ENCODE results near the gene CYP2W1.
A peak's percentile ranks its signal among the peaks of the same experiment; 100 is the strongest.

The CYP2W1 gene

DNA sequence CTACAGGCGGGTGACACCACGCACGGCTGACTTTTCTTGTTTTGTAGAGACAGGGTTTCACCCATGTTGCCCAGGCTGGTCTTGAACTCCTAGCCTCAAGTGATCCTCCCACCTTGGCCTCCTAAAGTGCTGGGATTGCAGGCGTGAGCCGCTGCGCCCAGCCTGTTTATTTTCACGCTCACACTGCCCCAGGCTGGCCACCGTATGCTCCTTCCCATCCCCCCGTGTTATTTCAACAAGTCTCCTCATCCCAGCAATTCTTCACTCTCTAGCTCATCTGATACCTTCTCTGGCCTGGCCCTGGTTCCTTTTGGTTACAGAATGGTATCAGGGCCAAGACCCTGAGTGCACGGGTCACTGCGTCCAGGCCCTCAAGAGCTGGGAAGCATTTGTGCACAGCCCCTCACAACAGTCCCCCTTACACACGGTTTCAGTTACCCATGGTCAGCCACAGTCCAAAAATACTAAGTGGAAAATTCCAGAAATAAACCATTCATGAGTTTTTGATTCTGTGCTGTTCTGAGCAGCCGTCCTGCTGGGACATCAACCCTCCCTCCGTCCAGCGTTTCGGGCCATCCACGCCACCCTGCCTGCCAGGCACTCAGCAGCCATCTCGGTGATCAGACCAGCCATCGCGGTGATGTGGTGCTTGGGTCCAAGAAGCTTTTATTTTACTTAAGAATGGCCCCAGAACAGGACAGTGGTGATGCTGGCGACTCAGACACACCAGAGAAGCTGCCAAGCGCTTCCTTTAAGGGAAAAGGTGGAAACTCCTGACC is 16.5 kb upstream of the CYP2W1 start:
- no peak for DNase-seq

DNA sequence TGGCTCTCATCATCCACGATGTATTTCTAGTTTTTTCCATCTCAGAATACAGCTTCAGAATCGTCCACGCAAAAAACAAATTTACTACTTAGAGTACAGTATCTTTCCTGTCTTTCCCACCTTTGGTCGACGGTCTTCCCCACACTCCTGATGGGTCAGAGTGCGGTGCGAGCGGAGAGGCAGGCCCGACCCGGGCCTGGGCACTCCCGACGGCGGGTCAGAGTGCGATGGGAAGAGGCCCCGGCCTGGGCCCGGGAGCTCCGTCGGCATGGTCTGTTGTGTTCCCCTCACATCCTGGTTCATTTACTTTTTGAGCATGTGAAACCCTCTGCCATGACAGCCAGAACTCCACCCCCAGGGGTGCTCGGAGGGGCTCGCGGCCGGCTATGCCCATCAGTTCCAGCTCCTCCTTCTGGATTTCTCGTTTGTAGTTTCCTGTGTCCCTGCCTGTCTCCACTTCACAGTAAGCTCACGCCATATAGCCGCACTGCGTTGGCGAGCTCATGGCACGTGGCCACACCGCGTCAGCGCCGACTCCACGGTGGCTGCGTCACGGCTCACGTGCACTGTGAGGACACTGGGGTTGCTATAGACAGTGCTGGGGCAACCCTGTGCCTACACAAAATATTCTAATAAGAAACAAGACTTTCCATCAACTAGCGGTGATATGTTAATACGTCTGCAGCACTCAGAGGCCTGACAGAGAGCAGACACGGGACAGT is 15.5 kb upstream of the CYP2W1 start:
- no peak for DNase-seq

DNA sequence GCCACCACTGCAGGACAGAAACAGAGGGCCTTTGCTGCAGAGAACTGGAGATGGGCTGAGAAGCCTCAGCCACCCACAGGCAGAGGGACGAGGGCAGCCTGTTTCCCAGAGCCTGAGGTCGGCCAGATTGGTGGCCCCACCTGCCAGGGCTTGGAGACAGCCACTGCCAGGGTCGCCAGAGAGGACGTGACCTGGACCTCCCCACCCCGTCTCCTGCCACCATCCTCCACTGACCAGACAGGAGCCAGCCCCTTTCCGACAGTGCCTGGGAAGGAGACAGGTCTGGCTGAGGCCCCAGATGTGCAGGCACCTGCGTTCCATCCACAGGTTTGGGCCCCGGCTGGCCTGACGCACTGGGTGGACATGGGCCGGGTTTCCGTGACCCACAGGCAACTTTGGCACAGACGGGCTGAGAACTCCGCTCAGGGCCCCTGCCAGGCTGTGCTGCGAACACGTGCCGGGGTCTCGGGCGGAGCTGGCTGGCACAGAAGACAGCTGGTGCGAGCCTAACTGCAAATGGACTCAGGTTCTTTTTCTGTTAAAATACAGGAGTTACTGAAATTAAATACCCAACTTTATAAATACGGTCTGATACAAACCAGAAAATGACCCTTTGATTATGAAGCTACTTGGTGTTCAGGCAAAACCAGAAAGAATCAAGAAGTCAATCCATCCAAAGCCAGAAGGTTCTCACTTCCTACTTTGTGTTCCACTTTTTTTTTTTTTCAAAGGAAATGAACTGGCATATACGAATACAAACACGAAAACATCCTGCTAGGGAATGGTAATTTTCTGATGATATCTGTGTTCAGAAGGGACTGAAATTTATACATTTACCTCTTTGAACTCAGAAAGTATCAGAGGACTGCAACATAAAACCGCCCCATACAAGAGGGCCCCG is 14.5 kb upstream of the CYP2W1 start:
- DNase-seq: no peak

DNA sequence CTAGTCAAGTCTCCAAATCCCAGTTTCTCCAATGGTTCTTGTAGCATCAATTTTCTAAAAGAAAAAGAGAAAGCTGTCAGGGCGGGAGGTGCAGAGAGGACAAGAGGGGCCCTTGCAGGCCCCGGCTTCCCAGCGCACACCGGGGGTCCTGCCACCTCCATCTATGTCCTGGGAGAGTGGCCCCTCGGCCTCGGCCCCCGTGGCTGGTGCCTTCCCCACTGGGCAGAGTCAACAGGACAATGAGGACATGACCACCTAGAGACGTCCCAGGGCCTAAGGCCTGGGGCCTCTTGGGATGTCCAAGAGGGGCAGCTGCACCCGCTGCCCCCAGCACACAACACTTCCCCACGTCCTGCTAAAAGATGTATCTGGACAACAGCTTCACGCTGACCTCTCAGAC is 13.6 kb upstream of the CYP2W1 start:
- DNase-seq: no peak

DNA sequence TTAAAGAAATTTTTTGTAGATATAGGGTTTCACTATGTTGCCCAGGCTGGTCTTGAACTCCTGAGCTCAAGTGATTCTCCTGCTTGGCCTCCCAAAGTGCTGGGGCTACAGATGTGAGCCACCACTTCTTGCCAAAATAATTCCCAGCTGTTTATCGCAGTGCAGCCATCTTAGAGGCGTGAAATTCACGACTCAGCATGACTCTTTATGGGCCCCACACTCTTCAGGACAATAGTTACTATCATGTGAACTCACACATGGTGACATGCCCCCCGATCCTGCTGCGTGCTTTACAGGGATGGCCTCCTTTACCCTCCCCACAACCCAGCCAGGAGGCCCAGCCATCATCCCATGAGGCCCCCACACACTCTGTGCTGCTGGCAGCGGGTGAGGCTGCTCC is 12.2 kb upstream of the CYP2W1 start:
- DNase-seq: no peak

DNA sequence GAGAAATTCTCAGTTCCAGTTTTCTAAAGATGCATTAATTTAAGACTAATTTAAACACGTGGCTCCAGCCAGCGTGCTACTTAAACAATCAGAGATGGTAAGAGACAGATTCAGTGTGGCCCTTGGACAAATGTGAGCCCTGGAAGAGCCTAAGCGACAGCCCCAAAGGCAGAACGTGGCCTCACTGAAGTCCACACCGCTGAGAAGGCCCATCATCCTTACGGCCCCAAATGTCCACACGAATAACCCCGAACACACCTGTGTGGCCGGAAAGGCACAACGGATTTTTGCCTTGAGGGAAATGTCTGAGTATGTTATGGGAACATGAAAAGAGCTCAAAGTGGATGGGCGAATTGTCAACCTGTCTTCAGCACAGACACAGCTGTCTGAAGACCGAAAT is 10.9 kb upstream of the CYP2W1 start:
- no peak for DNase-seq

DNA sequence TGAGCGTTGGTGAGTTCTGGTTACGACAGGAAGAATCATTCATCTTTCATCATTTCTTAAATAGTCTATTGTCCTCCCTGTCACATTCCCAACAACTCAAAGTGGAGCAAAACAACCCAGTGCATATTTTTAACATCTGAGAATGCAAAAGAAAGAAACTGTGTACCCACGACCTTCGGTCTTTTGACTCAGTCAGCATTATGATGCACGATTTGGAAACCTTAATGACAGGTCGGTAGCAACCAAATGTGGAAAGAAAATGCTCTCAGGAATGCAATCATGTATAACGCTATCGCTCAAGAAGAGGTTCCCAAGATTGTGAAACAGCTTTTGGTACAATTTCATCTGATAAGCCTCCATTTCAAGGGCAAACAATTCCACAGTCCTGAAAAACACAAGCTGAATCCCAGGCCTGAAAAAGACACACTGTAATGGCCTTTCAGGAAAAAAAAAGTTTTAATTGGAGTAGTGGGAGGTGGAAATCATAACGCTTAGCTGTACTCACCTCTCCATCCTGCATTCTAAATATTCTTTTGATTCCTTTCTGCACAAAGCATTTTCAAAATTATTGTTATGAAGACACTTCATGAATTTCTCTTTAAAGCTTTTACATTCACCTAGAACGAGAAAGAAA is 10.2 kb upstream of the CYP2W1 start:
- DNase-seq: no peak

DNA sequence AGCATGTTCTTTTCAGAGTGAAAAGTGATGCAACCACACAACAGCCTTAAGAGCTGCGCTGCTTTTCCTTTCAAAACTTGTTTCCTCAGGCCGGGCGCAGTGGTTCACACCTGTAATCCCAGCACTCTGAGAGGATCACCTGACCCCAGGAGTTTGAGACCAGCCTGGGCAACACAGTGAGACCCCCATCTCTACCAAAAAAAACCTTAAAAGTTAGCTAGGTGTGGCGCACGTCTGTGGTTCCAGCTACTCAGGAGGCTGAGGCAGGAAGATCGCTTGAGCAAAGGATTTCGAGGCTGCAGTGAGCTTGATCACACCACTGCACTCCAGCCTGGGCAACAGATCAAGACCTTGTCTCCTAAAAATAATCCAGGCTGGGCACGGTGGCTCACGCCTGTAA is 9.7 kb upstream of the CYP2W1 start:
- DNase-seq: no peak

DNA sequence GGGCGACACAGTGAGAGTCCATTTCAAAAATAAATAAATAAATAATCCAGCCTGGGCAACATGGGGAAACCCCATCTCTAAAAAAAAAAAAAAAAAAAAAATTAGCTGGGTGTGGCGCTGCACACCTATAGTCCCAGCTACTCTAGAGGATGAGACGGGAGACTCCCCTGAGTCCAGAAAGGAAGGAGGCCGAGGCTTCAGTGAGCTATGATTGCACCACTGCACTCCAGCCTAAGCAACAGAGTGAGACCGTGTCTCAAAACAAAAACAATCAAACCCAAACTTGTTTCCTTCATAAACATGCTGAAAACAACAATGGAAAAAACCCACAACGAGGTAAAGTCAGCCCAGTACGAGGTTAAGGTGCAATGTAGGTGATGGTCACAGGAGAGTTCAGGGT is 8.8 kb upstream of the CYP2W1 start:
- no peak for DNase-seq

DNA sequence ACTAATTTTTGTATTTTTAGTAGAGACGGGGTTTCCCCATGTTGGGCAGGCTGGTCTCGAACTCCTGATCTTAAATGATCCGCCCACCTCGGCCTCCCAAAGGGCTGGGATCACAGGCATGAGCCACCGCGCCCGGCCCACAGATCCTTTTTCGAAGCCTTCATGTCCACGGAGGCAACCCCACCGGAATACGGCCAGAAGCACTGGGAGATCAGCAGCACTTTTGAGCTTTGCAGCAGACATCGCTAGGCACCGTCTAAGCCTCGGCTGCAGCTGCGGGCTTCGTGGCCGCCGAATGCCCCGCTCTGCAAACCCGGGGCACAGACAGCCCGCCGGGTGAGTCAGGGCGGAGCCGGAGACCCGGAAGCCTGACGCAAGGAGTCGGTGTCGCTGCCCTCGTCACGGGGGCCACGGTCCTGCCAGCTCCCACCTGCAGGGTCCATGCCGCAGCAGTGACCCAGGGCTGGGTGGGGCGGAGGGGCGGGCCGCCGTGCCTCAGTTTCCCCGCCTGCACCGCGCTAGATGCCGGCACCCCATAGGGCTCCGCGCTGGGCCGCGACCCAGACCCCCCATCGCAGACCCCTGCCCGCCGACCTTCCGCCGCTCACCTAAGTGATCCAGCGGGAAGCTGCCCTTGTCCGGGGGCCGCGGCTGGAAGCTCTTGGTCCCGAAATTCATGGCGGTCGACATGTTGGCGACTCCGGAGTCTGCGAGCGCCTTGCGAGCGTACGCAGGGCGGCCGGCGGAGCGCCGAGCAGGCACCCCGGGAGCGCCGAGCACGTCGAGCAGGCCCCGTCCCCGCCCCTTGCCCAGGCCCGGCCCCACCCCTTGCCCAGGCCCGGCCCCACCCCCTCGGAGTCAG is 7.9 kb upstream of the CYP2W1 start, which contains the start of gene COX19:
TSS of gene COX19 (minus strand) at position 730 of the 862 bp plus-strand sequence. CDS start at position 690, 40 bp downstream.
- peak; percentile 84 for DNase-seq

DNA sequence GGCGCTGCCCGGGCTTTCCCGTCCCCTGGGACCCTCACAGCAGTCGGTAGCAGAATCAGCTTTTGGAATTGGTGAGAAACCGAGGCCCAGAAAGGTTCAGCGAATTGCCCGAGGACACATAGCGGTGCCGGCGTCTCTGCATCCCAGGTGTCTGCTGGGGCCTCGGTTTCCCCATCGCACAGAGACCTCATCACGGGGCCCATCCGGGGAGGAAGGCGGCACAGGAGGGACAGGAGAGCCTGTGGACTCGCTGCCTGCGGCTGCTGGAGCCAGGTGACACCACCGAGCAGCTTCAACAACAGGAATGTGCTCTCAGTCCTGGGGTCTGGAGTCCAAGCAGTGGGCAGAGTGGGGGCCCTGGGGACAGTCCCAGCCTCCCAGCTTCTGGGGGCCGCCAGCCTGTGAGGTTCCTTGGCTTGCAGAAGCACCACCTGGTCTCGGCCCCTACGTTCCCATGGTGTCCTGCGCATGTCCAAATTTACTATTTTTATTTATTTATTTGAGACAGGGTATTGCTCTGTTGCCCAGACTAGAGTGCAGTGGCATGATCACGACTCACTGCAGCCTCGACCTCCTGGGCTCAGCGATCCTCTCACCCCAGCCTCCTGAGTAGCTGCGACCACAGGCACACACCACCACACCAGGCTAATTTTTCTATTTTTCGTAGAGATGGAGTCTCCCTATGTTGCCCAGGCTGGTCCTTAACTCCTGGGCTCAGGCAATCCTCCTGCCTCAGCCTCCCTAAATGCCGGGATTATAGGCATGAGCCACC is 7.1 kb upstream of the CYP2W1 start:
- no peak for DNase-seq

DNA sequence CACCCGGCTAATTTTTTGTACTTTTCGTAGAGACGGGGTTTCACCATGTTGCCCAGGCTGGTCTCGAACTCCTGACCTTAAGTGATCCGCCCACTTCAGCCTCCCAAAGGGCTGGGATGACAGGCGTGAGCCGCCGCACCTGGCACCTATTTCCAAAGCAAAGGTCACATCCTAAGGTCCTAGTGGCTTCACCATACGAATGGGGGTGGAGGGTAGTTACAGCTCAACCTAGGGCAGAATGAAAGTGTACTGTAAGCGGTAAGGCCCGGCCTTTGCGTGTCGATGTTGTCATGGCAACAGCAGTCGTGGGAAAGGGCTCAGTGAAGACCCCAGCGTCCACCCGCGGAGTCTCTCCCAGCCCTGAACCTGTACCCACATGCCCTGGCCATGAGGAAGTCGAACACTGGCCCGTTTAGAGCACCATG is 6.1 kb upstream of the CYP2W1 start:
- no peak for DNase-seq

DNA sequence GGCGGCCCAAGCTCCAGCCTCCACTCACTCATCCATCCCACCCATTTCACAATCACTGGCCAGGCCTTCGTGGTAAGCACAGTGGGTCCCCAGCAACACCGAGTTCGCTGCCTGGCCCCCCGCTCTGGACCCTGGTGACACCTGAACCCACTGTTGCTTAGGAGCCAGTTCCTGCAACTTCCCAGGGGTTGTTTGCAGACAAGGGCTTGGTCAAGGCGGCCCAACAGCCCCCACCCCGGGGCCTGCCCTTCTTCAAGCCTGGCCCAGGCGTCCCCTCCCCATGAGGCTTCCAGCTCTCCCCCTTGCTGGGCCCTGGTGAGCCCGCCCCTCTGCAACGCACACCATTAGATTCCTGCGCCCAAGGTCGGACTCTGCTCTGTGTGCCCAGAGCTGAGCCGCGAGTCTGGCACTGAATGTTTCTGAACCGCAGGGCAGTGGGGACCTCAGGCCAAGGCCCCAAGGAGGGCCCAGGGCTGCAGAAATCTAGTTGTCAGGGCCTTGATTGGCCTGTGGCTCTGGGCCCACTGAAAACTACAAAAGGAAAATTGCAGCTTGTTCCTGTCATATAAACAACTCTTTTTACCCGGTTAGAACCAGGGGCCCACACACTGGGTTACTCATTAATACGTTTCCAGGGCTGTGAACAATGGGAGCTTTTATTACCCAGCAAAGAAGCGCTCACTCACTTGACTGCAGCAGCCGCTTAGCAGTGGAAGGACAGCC is 5.5 kb upstream of the CYP2W1 start:
- DNase-seq: no peak

DNA sequence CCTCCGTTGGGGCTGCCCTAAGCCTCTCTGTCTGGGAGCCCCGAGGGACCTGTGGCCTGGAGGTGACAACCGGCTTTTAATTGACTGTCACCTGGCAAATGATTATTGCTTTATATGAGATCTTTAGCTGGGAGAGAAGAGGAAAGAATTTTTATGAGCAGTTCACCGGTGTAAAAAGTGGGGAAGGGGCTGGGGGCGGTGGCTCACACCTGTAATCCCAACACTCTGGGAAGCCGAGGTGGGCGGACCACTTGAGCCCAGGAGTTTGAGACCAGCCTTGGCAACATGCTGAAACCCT is 5.0 kb upstream of the CYP2W1 start:
- DNase-seq: no peak

DNA sequence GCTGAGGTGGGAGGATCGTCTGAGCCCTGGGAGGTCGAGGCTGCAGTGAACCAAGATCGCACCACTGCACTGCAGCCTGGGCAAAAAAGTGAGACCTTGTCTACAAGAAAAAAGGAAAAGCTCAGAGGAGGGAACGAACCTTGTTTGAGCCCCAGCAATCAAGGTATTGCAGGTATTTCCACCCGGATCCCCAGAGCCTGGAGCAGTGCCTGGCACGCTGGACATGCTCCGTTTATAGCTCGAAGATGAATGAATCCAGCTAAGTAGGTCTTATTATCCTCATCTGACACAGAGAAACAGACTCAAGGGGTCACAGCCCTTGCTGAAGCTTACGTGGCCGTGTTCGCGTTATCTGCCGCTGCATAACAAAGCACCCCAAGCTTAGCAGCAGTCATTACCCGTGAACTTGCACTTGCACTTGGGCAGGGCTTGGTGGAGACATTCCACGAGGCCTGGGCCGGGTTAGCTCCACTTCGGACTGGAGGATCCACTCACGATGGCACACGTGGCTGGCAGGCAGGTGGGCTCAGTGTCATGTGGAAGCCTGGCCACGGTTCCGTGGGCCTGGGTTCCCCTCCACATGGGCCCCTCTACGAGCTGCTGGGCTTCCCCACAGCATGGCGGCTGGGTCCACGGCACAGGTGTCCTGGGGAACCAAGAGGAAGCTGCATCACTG is 4.4 kb upstream of the CYP2W1 start:
- DNase-seq: no peak

DNA sequence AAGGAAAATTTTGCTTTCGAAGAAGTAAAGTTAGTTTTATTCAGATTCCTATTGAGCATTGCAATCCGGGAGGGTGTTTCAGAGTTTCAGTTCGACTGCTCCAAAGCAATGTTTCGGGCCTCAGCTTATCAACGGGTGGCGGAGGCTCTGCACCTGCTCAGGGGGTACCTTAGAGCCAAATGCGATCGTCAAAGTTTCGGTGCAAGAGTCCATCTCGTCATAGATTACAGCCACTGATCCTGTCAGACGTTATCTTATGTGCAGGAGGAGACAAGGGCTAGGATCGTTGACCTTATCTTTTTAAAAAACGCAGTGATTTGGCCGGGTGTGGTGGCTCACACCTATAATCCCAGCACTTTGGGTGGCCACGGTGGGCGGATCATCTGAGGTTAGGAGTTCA is 3.8 kb upstream of the CYP2W1 start:
- DNase-seq: no peak

DNA sequence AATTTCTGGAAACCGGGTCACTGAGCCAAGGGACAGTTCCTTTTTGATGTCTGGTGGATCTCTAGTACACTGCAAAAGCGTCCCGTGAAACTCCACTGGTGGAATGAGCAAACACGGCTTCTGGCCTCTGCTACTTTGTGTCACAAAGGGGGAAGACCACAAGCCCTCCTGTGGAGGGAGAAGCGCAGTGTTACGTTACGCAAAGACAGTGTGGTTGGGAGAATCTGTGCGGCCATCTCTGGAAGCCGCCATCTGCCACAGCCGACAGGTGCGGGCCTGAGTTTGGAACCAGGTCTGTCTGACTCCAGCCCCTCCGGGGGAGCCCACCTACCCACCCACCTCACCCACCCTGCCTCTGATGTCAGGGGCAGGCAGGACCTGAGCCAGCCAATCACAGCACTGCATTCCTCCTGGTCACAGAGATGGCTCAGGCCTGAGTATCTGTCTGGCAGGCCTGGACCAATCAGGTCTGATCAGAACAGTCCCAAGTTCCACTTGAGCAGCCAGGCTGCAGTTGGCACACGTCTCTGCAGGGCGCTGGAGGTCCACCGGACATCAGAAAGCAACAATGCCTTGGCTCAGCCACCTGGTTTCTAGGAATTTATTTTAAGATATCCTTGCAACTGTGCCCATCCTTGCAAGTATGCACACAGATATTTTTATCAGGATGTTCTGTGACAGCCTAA is 3.0 kb upstream of the CYP2W1 start:
- DNase-seq: no peak

DNA sequence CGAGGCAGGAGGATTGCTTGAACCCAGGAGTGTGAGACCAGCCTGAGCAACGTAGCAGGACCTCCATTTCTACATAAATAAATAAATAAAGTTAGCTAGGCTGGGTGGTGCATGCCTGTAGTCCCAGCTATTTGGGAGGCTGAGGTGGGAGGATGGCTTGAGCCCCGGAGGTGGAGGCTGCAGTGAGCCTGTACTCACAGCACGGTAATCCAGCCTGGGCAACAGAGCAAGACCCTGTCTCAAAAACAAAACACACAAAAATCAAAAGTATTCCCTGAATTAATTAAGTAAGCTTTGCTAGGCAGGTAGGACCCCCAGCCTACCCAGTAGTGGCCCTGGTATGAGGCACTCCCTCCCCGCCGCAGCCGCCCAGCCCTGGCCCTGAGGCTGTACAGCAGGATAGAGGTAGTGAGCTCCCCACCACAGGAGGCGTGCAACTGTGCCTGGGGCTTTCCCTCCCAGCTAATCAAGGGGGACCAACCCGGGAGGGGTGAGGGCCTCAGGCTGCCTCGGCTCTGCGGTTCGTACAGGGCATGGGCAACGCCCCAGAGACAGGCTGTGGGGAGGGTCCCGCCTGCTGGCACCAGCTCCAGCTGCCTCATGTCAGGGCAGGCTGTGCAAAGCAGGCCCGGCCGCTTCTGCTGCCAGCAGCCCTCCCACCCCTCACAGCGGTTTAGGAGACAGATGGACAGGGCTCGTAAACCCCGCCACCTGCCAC is 1.0 kb upstream of the CYP2W1 start:
- no peak for DNase-seq
